Karpas-422 (cell line): ENCODE measurements around the gene TNFRSF19. TPM values are rescaled to one million over a fixed set of nuclear protein-coding genes. Genes with fewer than 3 reads are reported as not detected.

Experiments
- DNase-seq: peaks from one replicate; pipeline ENCODE4 v3.0.0-alpha.2; 2015
- H2AFZ ChIP-seq: fragments of 200-600 bp; sonication (generic); 2 replicates; pipeline ENCODE4 v1.6.1; 2014; ENCODE audit warnings: antibody characterized with exemption, low read length, mixed read lengths
- H3K27ac ChIP-seq: fragments of 200-600 bp; sonication (generic); 2 replicates; pipeline ENCODE4 v1.5.1; 2014; ENCODE audit warnings: mild to moderate bottlenecking, low read length, moderate library complexity
- H3K27me3 ChIP-seq: fragments of 200-600 bp; sonication (generic); 2 replicates; pipeline ENCODE4 v1.6.1; 2014; ENCODE audit warnings: low read length, mixed read lengths
- H3K36me3 ChIP-seq: fragments of 200-600 bp; sonication (generic); 2 replicates; pipeline ENCODE4 v1.6.1; 2014; ENCODE audit warnings: low read length, mixed read lengths; ENCODE audit not compliant: insufficient read depth
- H3K4me1 ChIP-seq: fragments of 200-600 bp; sonication (generic); 2 replicates; pipeline ENCODE4 v1.6.1; 2014; ENCODE audit warnings: mild to moderate bottlenecking, low read length, mixed read lengths
- H3K4me2 ChIP-seq: fragments of 200-600 bp; sonication (generic); 2 replicates; pipeline ENCODE4 v1.6.1; 2014; ENCODE audit warnings: low read length, low read depth, mild to moderate bottlenecking; ENCODE audit not compliant: poor library complexity, severe bottlenecking
- H3K4me3 ChIP-seq: fragments of 200-600 bp; sonication (generic); 2 replicates; pipeline ENCODE4 v1.5.1; 2014; ENCODE audit warnings: mild to moderate bottlenecking, antibody characterized with exemption, low read length, mixed read lengths
- H3K79me2 ChIP-seq: fragments of 200-600 bp; sonication (generic); 2 replicates; pipeline ENCODE4 v1.6.1; 2014; ENCODE audit warnings: mild to moderate bottlenecking, low read length, mixed read lengths
- H3K9ac ChIP-seq: fragments of 200-600 bp; sonication (generic); 2 replicates; pipeline ENCODE4 v1.6.0; 2014; ENCODE audit warnings: low read length
- H3K9me2 ChIP-seq: fragments of 200-600 bp; sonication (generic), shearing (Covaris generic); replicated peaks from 2 replicates; pipeline ENCODE4 v1.6.0; 2014; ENCODE audit warnings: mild to moderate bottlenecking, low read length, moderate library complexity; ENCODE audit not compliant: insufficient read depth
- H3K9me3 ChIP-seq: fragments of 300-700, 200-600 bp; sonication (generic); 2 replicates; pipeline ENCODE4 v1.6.1; 2014; ENCODE audit warnings: low read length, mixed read lengths
- H4K20me1 ChIP-seq: fragments of 200-600 bp; sonication (generic); 2 replicates; pipeline ENCODE4 v1.6.1; 2014; ENCODE audit warnings: mild to moderate bottlenecking, antibody characterized with exemption, low read length, low read depth; ENCODE audit not compliant: insufficient read depth
- total RNA-seq: library from RNA; depleted of rRNA; stranded (reverse); fragments of >200 nt; shearing (Covaris generic); gene quantifications from 2 replicates; pipeline ENCODE4 v1.2.3, GENCODE V29; 2014; ENCODE audit warnings: low replicate concordance; rRNA removed

TNFRSF19 gene
- total RNA-seq, 1 experiment from 2014 or later = not detected

DNA sequence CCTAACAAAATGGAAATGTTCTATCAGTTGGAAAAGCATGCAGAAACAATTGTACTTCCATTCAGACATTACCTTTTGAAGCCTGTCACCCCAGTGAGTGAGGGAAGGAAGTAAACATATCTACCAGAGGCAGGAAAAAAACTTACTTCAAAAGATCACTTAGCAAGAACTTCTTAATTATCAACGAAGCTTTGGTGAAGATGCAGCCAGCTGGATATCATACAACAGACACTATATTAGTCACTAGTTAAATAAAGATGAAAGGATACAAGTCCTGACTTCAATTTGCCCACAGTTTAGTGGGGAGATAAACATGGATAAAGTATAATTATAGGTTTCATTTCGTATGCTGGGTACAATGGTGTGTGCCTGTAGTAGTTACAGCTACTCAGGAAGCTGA, 148.8 kb downstream of the TNFRSF19 start:
- Histone ChIP-seq H3K9me3 (no peaks in the 10 kb centered on the region), H3K79me2 (no peaks in the 10 kb centered on the region), H4K20me1 (no peaks in the 10 kb centered on the region), H3K27ac (no peak overlapping the region), H3K9ac (no peak overlapping the region), H3K9me2 (no peaks in the 10 kb centered on the region), H3K27me3 (no peaks in the 10 kb centered on the region), H3K36me3 (no peaks in the 10 kb centered on the region), H3K4me1 (no peaks in the 10 kb centered on the region), H3K4me3 (no peak overlapping the region), H2AFZ (no peak overlapping the region), H3K4me2 (no peak overlapping the region)
- DNase-seq = no peak

DNA sequence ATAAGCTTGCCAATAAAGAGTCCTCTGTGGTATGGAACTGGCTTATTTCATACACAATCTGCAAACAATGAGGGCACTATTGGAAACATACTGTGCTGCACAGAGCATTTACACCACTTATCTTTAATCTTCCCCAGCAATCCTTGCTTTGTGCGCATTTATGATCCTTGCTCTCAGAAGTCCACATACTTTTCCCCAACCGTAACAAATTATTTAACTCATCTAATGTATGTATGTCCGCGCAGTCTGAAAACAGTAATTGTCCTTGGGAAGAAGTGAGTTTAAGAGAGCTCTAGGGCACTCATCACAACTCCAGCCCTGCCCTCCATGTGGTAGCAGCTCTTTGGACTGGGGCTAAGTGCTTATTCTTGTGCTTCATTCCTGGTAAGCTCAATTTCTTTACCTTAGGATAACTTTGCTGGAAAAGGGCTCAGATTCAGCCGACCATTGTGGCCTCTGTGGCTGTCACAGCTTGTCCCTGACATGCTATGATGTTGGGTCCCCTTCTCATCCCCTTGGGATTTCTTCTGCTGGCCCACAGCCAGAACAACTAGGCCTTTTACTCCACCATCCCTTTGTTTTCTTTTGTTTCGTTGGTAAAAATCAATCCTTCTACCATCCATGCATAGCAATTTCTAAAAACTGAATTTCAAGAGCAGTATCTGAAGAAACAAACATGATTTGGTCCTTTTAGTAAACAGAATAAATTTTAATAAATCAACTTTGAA, 152.7 kb downstream of the TNFRSF19 start:
- H3K9me3 ChIP-seq = no peaks in the 10 kb centered on the region
- no peaks in the 10 kb centered on the region for H3K79me2 ChIP-seq
- no peaks in the 10 kb centered on the region for H3K36me3 ChIP-seq
- no peak overlapping the region for H2AFZ ChIP-seq
- H4K20me1 ChIP-seq = no peaks in the 10 kb centered on the region
- H3K4me2 ChIP-seq = no peak overlapping the region
- no peak for DNase-seq
- no peak overlapping the region for H3K27ac ChIP-seq
- H3K4me3 ChIP-seq = no peak overlapping the region
- H3K9ac ChIP-seq = no peak overlapping the region
- H3K9me2 ChIP-seq = no peaks in the 10 kb centered on the region
- H3K27me3 ChIP-seq = no peaks in the 10 kb centered on the region
- H3K4me1 ChIP-seq = no peaks in the 10 kb centered on the region

DNA sequence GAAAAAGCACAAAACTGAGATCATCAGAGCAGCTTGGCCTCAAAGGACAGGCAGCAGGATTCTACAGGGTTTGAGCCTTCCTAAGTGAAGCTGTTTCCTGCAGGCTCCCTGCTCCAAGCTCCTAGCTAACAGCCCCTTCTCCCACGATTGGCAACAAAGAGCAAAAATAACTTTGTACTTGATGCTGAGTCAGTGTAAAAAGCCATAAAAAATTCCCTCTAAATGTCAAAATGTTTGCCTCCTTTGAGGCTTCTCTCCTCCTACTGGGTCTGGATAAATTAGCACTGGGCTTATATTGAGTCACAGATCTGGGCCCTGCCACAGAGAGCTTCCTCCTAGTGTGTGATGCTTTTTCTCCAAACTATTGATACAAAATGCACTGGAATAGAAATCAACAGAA, 153.3 kb downstream of the TNFRSF19 start:
- H4K20me1 ChIP-seq = no peaks in the 10 kb centered on the region
- H3K4me3 ChIP-seq = no peak overlapping the region
- no peak overlapping the region for H3K4me2 ChIP-seq
- no peak overlapping the region for H2AFZ ChIP-seq
- no peaks in the 10 kb centered on the region for H3K36me3 ChIP-seq
- H3K79me2 ChIP-seq = no peaks in the 10 kb centered on the region
- no peak overlapping the region for H3K27ac ChIP-seq
- no peaks in the 10 kb centered on the region for H3K9me2 ChIP-seq
- no peaks in the 10 kb centered on the region for H3K4me1 ChIP-seq
- H3K9ac ChIP-seq = no peak overlapping the region
- no peak for DNase-seq
- no peaks in the 10 kb centered on the region for H3K27me3 ChIP-seq
- no peaks in the 10 kb centered on the region for H3K9me3 ChIP-seq

- no peaks in the 10 kb centered on the region for H3K9me3 ChIP-seq
- H4K20me1 ChIP-seq = no peaks in the 10 kb centered on the region
- no peaks in the 10 kb centered on the region for H3K9me2 ChIP-seq
- H3K4me1 ChIP-seq = no peaks in the 10 kb centered on the region
- no peaks in the 10 kb centered on the region for H3K36me3 ChIP-seq
- no peak overlapping the region for H3K4me3 ChIP-seq
- H3K4me2 ChIP-seq = no peak overlapping the region
- no peak overlapping the region for H3K9ac ChIP-seq
- DNase-seq = no peak
- no peak overlapping the region for H3K27ac ChIP-seq
- H2AFZ ChIP-seq = no peak overlapping the region
- no peaks in the 10 kb centered on the region for H3K79me2 ChIP-seq
- no peaks in the 10 kb centered on the region for H3K27me3 ChIP-seq
Measured at GRCh38 chr13:23724196-23724970, 154.2 kb downstream of the TNFRSF19 start.

Other genes with a start within 250 kb of the TNFRSF19 start
- gene SACS, start 136.7 kb upstream of the TNFRSF19 start, total RNA-seq = 32.7 and 37.5 TPM in 2 replicates